Erythroblast (primary cell): ENCODE measurements around the gene DAB2IP.

ENCODE experiments used
- GATA1 ChIP-seq: IDR thresholded peaks from 2 replicates; pipeline ENCODE4 v1.6.1; 2011; ENCODE audit warnings: low read depth, mild to moderate bottlenecking, control low read depth, low read length, moderate library complexity
- POLR2A ChIP-seq: IDR thresholded peaks from 2 replicates; pipeline ENCODE4 v1.6.1; 2011; ENCODE audit warnings: mild to moderate bottlenecking, low read length

GRCh38 chr9:121797081-121797480 is 145.6 kb downstream of the DAB2IP start:
- TF ChIP-seq POLR2A (no peak), GATA1 (no peak)
